NCI-H226 (cell line): ENCODE measurements around the gene ACOT9.
A peak's percentile ranks its signal among the peaks of the same experiment; 100 is the strongest.
"Not testable (repeated sequence)": the region's sequence is repeated elsewhere in the genome, so short reads cannot be mapped to it uniquely, and the experiment has no call there.

ENCODE experiments used
- DNase-seq: peaks from one replicate; pipeline ENCODE4 v3.0.0-alpha.2; 2015

The ACOT9 gene

GRCh38 chrX:23742697-23743622 lies at the start of gene ACOT9:
TSS of gene ACOT9 (minus strand) at chrX:23743276. CDS start at chrX:23743144, 132 bp downstream.
- DNase-seq: peak; percentile 98

GRCh38 chrX:23790155-23790497 lies 47.0 kb upstream of the ACOT9 start:
- no peak for DNase-seq

- DNase-seq: no peak
Measured at GRCh38 chrX:23789386-23790154, 46.5 kb upstream of the ACOT9 start.

GRCh38 chrX:23788946-23789345 lies 45.9 kb upstream of the ACOT9 start:
- peak; percentile 56 for DNase-seq

GRCh38 chrX:23788521-23788920 lies 45.4 kb upstream of the ACOT9 start:
- no peak for DNase-seq

GRCh38 chrX:23787745-23788118 lies 44.7 kb upstream of the ACOT9 start:
- DNase-seq: no peak

GRCh38 chrX:23786268-23786815 lies 43.3 kb upstream of the ACOT9 start:
- no peak for DNase-seq

GRCh38 chrX:23785580-23785979 lies 42.5 kb upstream of the ACOT9 start:
- no peak for DNase-seq

- peak; percentile 62 for DNase-seq
Measured at GRCh38 chrX:23784470-23785331, 41.6 kb upstream of the ACOT9 start.

GRCh38 chrX:23783589-23784469 lies 40.8 kb upstream of the ACOT9 start:
- no peak for DNase-seq

GRCh38 chrX:23782863-23783588 lies 40.0 kb upstream of the ACOT9 start, which contains the start of gene SAT1:
TSS of gene SAT1 (plus strand) at chrX:23783173. CDS start at chrX:23783352, 179 bp downstream.
- peak; percentile 89 for DNase-seq

- no peak for DNase-seq
Measured at GRCh38 chrX:23782455-23782854, 39.4 kb upstream of the ACOT9 start.

- DNase-seq: peak; percentile 76
Measured at GRCh38 chrX:23779025-23779424, 35.9 kb upstream of the ACOT9 start.

GRCh38 chrX:23776363-23776762 lies 33.3 kb upstream of the ACOT9 start:
- no peak for DNase-seq

GRCh38 chrX:23773601-23774175 lies 30.6 kb upstream of the ACOT9 start:
- DNase-seq: no peak

- not testable (repeated sequence) for DNase-seq
Measured at GRCh38 chrX:23771086-23771485, 28.0 kb upstream of the ACOT9 start.

- DNase-seq: no peak
Measured at GRCh38 chrX:23770142-23770541, 27.1 kb upstream of the ACOT9 start.

- DNase-seq: no peak
Measured at GRCh38 chrX:23766650-23767551, 23.8 kb upstream of the ACOT9 start.

- no peak for DNase-seq
Measured at GRCh38 chrX:23765868-23766267, 22.8 kb upstream of the ACOT9 start.
